Subcutaneous adipose tissue (tissue), 4 donors: ENCODE measurements around the gene SMIM26. TPM values are rescaled to one million over a fixed set of nuclear protein-coding genes. Genes with fewer than 3 reads are reported as not detected.

ENCODE experiments used
- CTCF ChIP-seq: fragments of 450-650 bp; IDR thresholded peaks from one replicate; pipeline ENCODE4 v1.5.1; 2016; ENCODE audit warnings: low read depth, mild to moderate bottlenecking, control low read depth, antibody characterized with exemption, moderate library complexity
- small RNA-seq: library from RNA; depleted of rRNA; stranded (forward); fragments of <200 nt; gene quantifications from one replicate; pipeline ENCODE3, GENCODE V24; 2016
- total RNA-seq, 4 donors: library from RNA; depleted of rRNA; stranded (reverse); fragments of >200 nt; gene quantifications; one replicate each; pipeline ENCODE4 v1.1.0, GENCODE V29; 2016

Gene SMIM26
- total RNA-seq, 4 donors from 2014 or later = 112 to 177 (median 123) TPM

GRCh38 chr20:18613553-18613952, 46.3 kb downstream of the SMIM26 start:
- TF ChIP-seq CTCF = no peak

- no peak for TF ChIP-seq CTCF
Measured at GRCh38 chr20:18614244-18614643, 47.0 kb downstream of the SMIM26 start.

- TF ChIP-seq CTCF = no peak
Measured at GRCh38 chr20:18615020-18615650, 47.9 kb downstream of the SMIM26 start.

Small RNAs within 50 kb of the gene (small RNA-seq; reads per million reads assigned to genes)
- not detected for gene RN7SL638P
- gene RNU6ATAC34P = not detected

Other genes starting within 250 kb of the SMIM26 start
- gene DZANK1, start 100.4 kb upstream of the SMIM26 start, total RNA-seq = 1 to 10 TPM in 3 of 4 donors, under 1 TPM in 1; 0.65 to 2.2 (median 2.0) TPM
- gene POLR3F, start 100.0 kb upstream of the SMIM26 start, total RNA-seq = 10 to 100 TPM in 2 of 4 donors, 1 to 10 TPM in 2; 6.3 to 13.9 (median 10.8) TPM
- gene RBBP9, start 70.2 kb upstream of the SMIM26 start, total RNA-seq = 10 to 100 TPM; 11.3 to 16.3 (median 12.6) TPM
- gene SEC23B, start 59.5 kb upstream of the SMIM26 start, total RNA-seq = 10 to 100 TPM; 20.0 to 35.9 (median 25.4) TPM
- 10 to 100 TPM; 15.8 to 31.3 (median 28.7) TPM for gene DTD1, start 20.6 kb downstream of the SMIM26 start, total RNA-seq
- not detected for gene SCP2D1, start 246.4 kb downstream of the SMIM26 start, total RNA-seq